HG02798 (cell line): Measurements from ENCODE around the gene SMYD3.

Source experiments
- ATAC-seq: cut with Tn5 transposase; IDR thresholded peaks from one replicate; pipeline ENCODE4 v1.9.1; 2021; ENCODE audit warnings: mild to moderate bottlenecking; ENCODE audit not compliant: unreplicated experiment, poor library complexity

The SMYD3 gene

DNA sequence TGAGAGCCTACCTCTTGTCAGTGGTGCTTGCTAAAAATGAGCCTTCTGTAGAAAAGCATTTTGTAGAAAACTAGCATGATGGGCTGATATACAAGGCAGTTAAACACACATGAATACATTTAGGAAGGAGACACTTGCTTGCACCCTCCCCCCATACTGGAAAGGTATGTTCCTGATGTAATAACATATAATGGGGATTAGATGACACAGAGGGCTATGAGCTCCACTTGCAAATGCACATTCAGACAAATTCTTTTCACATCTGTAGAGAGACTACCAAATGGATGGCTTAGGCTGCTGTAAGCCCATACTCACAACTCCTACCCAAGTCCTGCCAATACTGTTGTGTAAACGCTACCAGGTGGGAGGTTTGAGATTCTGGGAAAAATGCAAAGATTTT lies 634.0 kb downstream of the SMYD3 start:
- no peak for ATAC-seq

DNA sequence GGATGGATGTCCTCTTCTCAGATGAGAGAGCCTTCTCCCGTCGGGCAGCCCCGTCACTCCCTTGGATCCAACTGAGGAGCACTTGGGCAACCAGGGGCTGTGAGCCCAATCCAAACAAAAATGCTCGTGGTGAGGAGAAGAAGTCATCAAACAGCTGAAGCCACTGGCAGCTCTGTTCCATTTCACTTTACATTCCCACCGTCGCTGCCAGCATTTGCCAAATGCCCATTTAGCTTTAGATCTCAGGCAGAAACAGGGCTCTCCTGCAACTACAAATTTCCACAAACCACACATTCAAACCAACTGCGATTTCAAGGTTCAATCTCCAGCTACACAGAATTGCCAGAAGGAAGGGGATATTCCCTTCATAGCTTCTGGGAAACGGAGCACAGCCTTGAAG lies 634.6 kb downstream of the SMYD3 start:
- no peak for ATAC-seq

DNA sequence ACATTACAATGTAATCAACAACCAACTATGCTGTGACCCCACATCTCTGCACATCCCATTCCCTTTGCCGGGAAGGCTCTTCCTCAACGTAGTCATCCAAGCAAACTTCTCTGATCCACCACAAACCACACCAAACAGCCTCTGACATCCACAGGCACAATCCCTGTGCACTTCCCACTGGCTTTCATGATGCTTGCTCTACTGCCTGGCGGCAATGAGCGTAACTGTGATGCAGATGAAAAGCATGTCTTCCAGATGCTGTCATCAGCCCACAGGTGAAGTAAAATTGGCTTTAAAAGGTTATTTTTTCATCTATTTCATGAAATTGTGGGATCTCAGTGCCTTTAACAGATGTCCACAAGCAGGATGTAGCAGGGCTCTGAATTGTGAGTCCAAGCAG lies 635.2 kb downstream of the SMYD3 start:
- no peak for ATAC-seq

DNA sequence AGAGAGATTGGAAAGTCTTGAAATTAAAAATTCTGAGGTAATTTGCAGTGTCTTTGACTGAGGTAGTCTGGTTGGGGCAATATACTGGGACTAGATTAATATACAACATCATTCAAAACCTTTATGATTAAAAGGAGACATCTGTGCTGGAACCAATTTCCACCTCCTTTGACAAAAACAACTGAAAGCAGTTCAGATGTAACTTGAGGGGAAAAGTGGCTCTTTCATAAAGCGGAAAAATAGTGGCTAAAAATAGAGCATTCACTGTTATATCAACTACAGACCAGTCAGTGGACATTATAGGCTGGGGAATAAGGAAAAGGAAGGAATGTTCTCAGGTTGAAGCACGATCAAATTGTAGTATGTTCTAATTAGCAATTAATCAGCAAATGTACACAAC lies 635.9 kb downstream of the SMYD3 start:
- no peak for ATAC-seq

DNA sequence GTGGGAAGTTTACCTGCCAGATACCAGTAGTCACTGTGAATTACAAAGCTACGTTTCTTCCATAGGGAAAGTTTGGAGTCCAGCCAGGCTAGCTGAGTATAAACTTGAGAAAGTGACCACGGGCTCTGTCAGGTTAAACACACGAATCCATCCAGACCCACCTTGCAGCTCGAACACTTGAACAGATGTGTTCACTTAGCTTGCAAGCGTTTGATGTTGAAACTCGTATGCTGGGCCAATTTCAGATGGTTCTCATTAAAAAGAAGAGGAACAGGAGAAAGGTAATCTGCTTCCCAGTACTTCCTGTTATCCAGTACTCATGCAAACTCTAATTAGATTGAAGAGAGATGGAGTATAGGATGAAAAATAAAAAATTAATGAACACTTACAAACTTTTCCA lies 636.4 kb downstream of the SMYD3 start:
- no peak for ATAC-seq

DNA sequence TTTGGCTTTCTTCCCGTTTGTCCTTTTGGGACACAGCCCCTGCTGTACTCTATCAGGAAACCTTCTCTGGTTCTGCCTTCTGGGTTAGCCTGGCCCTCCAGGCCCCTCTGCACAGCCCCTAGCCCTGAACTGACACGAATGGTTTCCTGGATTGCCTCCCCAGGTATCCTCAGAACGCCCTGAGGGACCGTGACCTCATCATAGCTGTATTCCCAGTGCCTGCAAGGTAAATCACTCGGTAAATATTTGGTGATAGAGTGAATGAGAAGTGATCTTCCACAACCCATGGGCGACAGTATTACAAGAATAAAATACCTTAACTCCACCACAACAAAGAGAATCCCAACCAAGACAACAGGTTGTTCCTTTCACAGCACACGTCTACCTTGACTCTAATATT lies 637.2 kb downstream of the SMYD3 start:
- no peak for ATAC-seq

DNA sequence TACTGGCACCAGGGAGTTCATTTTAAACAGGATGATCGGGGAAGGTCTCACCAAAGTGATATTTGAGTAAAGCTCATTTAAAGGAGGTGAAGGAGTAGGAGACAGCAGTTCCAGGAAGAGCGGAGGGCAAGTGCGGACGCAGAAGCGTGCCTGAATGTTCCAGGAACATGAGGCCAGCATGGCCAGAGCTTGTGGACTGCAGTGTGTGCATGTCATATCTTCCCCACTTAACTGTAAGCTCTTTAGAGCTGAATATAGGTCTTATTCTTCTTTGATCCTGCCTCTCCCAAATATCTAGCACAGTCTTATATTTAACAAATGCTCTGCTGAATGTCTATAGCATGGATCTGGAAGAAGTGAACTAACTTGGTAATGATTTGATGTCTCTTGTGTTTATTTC lies 639.3 kb downstream of the SMYD3 start:
- ATAC-seq, result no peak

DNA sequence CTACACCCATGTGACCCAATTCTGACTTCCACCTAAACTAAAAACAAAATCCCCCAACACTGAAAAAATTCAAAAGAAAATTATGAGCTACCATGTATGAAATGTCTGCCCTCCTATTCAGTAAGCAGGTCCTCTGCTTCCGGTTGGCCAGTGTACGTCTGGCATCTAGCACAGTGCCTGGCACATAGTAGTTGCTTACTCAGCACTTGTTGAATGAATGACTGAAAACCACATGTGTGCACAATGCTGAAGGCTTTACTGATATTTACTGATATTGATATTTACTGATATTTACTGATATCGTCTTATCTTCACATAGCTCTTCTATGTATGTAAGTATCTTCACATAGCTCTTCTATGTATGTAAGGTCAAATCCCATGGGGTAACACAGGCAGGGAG lies 642.2 kb downstream of the SMYD3 start:
- ATAC-seq, result no peak

DNA sequence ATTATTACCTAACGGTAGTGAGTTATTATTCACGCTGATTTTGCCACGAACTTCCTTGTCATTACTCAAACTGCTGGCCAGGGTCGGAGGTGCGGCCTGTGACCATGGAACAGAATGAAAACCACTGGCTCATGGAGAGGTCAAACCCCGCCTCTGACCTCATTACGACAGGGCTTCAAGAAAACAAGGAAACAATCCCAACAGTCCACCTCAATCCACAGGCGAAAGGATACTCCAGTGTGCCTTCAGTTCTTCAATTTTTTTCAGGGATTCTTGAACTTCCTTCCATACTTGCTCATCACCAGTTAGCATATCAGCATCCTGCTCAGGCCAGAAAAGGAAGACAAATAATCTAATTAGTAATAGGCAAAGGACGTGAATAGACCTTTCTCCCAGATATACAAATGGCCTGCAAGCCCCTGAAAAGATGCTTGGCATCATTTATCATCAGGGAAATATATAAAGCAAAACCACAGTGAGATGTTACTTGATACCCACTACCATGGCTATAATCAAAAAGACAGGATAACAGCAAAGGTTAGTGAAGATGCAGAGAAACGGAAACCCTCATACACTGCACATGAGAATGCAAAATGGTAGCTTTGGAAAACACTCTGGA lies 643.4 kb downstream of the SMYD3 start:
- no peak for ATAC-seq

DNA sequence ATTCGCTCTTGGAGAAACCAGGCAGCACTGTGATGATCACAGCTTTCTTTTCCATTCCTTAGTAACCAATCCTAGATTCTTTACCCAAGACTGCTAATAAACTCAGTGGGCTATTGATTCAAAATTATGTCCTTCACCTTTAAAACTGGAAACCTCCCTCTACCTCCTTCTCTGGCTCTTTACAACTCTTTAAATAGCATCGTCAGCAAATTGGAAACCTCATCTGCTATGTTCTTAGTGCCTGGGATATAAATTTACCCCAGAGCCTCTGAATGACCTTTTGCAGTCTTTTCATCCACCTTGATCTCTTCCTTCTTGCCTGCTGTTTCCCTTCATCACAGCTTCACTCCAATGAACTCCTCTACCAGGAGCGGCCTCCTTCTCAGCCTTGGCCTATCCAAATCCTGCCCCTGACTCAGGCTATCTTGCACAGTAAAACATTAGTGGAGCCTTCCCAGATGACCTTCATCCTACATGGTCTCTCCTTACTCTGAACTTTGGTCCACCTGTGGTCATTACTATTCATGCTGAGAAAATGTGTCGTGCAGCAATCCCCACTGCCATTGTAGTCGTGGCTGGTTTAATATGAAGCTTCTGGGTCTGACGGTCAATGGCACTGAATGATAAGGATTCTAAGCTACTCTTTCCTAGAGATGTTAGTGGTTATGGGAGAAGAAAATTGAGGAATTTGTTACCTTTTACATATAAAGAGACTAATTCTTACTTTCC lies 644.1 kb downstream of the SMYD3 start:
- ATAC-seq, result no peak

DNA sequence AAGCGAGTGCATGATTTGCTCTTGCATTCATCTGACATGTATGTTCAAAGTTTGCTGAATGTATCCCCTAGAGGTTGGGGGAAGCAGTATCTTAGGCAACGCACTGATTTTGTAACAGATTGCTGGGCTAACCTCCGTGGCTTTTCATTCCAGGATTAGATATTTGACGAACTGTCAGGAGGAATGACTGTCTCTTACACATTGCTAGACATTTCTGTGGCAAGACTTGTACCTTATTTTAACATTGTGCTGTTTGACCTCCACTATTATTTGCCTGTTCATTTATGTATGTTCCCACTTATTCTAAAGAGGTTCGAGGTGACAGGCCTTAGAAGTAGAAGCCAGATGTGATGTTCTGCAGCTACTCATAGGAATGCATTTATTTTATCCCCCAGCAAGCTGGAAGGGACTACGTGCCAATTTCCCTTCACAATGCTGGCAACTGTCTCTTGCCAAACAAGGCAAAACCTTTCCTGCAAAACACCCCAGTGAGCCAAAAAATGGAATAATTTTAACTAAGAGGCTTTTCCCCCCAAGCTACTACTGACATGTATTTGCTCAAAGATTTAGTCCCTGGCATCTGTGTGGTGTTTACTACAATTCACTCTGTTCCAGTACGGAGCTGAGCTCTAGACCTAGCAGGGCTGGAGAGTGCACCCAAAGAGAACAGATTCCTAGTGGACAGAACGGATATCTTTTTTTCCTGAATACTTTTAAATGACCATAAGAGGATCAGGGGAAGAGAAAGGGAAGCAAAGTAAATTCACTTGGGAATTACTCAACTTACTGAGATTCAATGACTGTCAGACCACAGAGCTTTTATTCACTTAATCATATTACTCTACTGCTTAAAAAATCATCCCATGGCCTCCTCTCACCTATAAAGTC lies 646.2 kb downstream of the SMYD3 start:
- no peak for ATAC-seq

DNA sequence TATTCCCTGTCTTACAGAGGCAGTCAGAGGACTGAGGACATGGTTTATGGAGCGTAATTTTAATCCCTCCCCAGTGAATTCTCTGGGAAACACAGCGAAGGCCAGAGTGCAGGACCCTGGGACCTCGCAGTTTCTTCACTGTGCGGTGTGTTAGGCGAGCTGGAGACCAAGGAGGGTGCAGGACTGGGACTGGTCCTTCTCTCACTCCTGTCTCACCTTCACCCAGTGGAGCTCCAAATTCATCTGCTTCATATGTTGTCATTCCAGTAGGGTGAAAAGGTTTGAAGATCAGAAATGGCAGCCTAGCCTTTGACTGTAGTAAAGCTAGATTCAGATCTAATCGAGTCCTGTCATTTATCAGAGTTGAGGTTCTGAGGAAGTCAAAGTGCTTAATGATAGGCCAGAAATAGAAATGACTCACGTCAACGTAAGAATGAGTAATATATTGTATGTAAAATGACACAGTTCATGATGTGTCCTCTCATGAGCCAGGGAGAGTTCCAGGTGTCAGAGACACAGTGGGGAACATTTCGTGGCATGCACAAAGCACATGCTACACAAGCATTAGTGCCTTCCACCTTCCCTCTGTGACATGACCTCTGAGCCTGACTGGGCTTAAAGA lies 647.5 kb downstream of the SMYD3 start:
- no peak for ATAC-seq

DNA sequence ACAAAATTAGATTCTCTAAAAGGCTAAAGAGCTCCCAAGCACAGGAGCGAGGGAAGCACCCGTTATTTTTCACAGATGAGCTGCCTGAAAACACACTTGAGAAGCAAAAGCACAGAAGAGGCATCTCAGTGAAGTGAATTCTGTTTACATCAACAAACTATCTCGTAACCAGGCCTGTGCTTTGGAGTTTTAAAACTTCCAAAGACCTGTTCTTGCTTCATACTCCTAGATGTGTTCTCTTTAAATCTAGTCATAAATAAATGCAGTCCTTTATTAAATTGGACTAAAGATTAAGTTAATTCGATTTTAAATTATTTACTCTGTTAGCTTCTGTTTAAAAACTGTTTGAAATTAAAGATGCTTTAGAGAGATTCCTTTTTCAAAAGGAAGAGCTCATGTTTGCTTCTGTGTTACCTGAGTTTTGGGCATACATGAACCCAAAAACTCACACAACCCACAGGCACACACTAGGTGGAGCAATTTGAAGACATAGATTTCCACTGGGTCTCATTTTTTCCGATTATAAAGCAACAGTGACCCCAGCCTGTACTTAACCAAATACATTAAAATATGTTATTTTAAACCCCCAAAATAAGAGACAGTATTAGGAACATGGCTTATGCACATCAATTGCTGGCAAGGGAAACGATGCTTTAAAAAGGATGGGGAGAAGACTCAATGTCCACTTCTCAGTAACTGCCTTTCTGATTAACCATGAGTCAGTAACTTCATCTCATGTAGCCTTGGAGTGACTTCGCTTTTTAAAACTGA lies 648.2 kb downstream of the SMYD3 start:
- ATAC-seq, result no peak

DNA sequence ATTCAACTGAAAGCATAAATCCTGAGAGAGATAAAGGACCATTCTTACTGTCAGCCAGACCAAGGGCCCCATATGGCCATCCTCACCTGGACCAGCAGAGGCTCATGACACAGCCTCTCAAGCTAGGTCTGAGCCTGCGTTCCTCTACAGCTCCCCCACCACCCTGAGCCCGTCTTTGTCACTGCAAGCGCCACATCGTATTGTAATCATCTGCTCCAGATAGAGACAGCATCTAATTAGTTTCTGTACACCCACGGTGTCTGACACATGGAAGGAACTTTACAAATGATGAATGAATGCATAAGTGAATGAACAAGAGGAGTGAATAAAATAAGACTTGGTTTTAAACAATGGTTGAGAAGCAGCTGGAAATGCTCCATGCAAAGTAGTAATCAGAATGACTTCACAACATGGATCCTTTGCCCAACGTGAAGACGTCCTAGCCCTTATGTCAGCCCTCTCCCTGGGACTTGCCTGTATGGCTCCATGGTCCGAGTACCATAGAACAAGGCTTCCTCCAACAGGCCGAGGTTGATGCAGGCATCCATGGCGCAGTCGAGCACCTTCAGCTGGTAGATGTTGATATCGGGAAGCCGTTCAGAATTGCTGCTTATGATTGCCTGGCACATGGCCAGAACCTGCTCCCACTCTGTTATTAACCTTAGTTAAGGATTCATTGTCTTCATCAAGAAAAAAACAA lies 648.9 kb downstream of the SMYD3 start:
- ATAC-seq, result no peak

DNA sequence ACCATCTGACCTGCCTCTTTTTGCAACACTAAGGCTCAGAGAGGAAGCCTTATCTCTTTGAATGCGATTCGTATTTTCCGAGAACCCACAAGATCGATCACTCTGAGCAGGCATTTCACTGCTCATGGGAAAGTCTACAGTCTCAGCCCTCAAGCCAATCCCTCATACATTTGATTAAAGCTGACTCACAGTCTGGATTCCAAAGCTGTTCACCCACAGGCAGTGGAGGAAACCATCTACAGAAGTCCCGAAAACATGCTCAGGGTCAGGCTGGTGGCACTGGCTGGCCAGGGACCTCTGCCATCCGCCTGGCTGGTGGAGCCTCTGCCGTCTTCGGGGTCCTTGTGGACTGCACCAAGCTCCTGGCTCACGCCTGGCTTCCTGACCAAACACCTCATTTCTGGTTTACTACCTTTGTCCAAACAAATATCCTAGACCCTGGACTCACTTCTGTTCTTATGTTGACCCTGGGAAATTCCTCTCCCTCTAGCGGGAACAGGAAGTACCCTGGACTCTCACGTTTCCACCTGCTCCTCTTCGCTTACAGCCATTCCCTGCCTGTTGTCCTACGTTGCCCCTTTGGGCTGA lies 650.0 kb downstream of the SMYD3 start:
- no peak for ATAC-seq

DNA sequence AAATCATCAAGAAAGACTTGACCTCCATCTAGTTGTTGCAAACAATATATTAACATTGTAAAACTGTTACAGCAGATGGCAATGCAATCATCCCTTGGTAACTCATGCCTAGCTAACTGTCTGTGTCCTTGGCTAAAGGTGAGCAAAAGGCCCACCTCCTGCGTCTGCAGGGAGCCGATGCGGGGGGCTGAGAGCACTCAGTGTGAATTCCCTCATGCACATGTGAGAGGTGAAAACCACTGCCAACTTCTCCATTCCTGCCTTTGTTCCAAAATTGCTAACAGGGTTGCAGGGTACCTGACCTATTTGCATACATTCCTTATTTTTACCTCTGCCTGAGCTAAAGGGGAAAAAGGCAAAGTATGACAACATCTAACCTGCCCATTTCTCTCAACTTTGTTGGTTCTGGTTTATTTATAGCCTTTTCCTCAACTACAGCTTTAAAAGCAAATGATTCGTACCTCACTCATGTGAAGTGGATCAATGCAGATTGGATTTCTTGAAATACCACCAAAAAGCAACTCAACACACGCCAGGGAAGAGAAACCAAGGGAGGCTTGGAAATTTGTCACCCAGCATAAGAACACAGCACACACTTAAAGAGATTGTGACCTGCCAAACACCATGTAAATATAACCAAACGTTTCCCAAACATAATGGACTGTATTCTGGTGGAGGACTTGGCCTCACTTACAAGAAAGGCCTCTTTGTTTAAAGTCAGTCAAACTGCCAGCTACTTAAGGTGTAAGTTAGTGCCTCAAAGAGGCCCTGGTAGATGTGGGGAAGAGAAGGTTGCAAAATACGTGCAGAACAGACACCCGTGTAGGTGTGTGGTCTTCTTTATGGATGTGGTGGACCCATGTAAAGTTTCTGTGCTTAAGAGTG lies 651.0 kb downstream of the SMYD3 start:
- ATAC-seq, result no peak

DNA sequence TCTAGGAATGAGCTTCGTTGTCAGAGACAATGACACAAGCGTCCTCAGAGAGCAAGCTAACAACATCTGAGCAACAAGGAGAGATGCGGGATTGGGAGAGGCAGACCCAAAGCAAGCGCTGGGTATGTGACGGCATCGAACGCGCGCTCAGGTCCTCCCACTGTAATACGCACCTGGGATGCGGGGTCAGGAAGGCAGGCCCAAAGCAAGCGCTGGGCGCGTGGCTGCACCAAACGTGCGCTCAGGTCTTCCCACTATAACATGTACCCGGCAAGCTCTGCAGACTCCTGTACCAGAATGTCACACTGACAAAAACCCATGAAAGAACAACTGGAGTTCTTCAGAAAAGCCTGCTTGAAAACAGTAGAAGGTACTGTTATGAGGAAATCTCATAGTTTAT lies 653.8 kb downstream of the SMYD3 start:
- ATAC-seq, result no peak

DNA sequence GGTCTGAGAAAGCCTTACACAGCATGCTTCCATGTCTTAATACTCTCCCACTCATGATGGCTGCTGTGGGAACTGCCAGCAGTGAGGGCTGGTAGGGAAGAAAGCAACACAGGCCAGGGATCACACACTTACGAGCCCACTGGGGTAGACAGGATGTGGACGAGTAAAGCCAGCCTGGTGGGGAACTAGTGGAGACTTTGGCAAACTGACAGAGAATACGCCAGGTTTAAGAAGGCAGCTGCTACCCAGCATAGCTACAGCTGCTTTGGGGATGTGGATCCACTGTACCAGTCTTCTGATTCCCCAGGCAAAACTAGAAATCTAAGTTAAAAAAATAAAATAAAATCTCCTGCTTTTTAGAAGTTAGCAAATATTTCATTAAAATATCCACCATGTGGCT lies 664.0 kb downstream of the SMYD3 start:
- ATAC-seq, result no peak
